PC-9 (cell line): ENCODE results near the gene FAM3B. TPM values are rescaled to one million over a fixed set of nuclear protein-coding genes. Genes with fewer than 3 reads are reported as not detected.

Experiments used
- BruUV-seq: library from RNA; stranded (reverse); fragments of 400-500 nt; replicated peaks from 2 replicates; lab custom pipeline; 2021; lab: Mats Ljungman, UMichigan
- CTCF ChIA-PET: fragments of 300-600 bp; sonication (Branson Sonifier 250); formaldehyde crosslinking; loops from one replicate; lab custom pipeline; 2022; ENCODE audit warnings: antibody characterized with exemption; lab: Charles Lee
- POLR2A ChIA-PET: fragments of 300-600 bp; sonication (Branson Sonifier 250); formaldehyde crosslinking; loops from one replicate; lab custom pipeline; 2022; ENCODE audit warnings: antibody characterized with exemption; ENCODE audit not compliant: unreplicated experiment; lab: Charles Lee
- DNase-seq, 2 experiments: peaks; one replicate each; pipeline versions ENCODE4 v3.0.0 to v3.0.0-alpha.2; 2015 to 2022; ENCODE audit warnings: mixed read lengths in 1 of 2
- H2AFZ ChIP-seq: fragments of 200-600 bp; sonication (generic); 2 replicates; pipeline ENCODE4 v1.8.1; 2017; ENCODE audit warnings: antibody characterized with exemption
- H3F3A ChIP-seq: fragments of 200-600 bp; sonication (generic); 2 replicates; pipeline ENCODE4 v1.8.1; 2017; ENCODE audit warnings: antibody characterized with exemption, mild to moderate bottlenecking, low read depth; ENCODE audit not compliant: insufficient read depth
- H3K27ac ChIP-seq: fragments of 200-600 bp; sonication (generic); 2 replicates; pipeline ENCODE4 v1.6.1; 2016; ENCODE audit warnings: mixed run types
- H3K27me3 ChIP-seq: fragments of 200-600 bp; sonication (generic); 2 replicates; pipeline ENCODE4 v1.6.1; 2016; ENCODE audit warnings: low read depth, mixed run types; ENCODE audit not compliant: insufficient read depth
- H3K36me3 ChIP-seq: fragments of 200-600 bp; sonication (generic); 2 replicates; pipeline ENCODE4 v1.6.1; 2016; ENCODE audit warnings: low read depth, mixed run types
- H3K4me1 ChIP-seq: fragments of 200-600 bp; sonication (generic); replicated peaks from 2 replicates; pipeline ENCODE4 v1.6.1; 2016; ENCODE audit warnings: mixed run types; ENCODE audit not compliant: insufficient read depth
- H3K4me2 ChIP-seq: fragments of 200-600 bp; sonication (generic); 2 replicates; pipeline ENCODE4 v1.6.1; 2017; ENCODE audit warnings: mixed run types
- H3K4me3 ChIP-seq: fragments of 200-600 bp; sonication (generic); 2 replicates; pipeline ENCODE4 v1.6.1; 2016; ENCODE audit warnings: mixed run types
- H3K79me2 ChIP-seq: fragments of 200-600 bp; sonication (generic); 2 replicates; pipeline ENCODE4 v1.6.1; 2017; ENCODE audit warnings: low read depth, mixed run types
- H3K9me2 ChIP-seq: fragments of 200-600 bp; sonication (generic); 2 replicates; pipeline ENCODE4 v1.8.1; 2017; ENCODE audit warnings: mild to moderate bottlenecking; ENCODE audit not compliant: insufficient read depth
- H3K9me3 ChIP-seq: fragments of 200-600 bp; sonication (generic); 2 replicates; pipeline ENCODE4 v1.8.1; 2016; ENCODE audit warnings: low read depth; ENCODE audit not compliant: insufficient read depth
- H4K20me1 ChIP-seq: fragments of 200-600 bp; sonication (generic); 2 replicates; pipeline ENCODE4 v1.8.1; 2017; ENCODE audit not compliant: insufficient read depth
- CTCF ChIP-seq: fragments of 200-600 bp; sonication (generic); conservative IDR thresholded peaks from 2 replicates; pipeline ENCODE4 v1.6.1; 2017; ENCODE audit warnings: mixed run types, antibody characterized with exemption, mild to moderate bottlenecking, moderate library complexity
- EZH2 ChIP-seq: fragments of 200-600 bp; sonication (generic); IDR thresholded peaks from 2 replicates; pipeline ENCODE4 v1.8.0; 2017; ENCODE audit warnings: antibody characterized with exemption, low read depth
- intact Hi-C: fragments of 100-400 bp; cut with micrococcal nuclease; formaldehyde crosslinking; loops from one replicate; pipeline ENCODE4 v1.10.0; 2022; ENCODE audit not compliant: unreplicated experiment
- total RNA-seq: library from RNA; stranded (reverse); gene quantifications from 2 replicates; pipeline ENCODE4 v1.2.3, GENCODE V29; 2021

FAM3B gene
- total RNA-seq, 1 experiment from 2014 or later: not detected

- Histone ChIP-seq H3K9me3 (no peaks in the 10 kb centered on the region), H3K79me2 (no peaks in the 10 kb centered on the region), H3K27me3 (no peaks in the 10 kb centered on the region), H3K4me2 (no peak overlapping the region), H4K20me1 (no peaks in the 10 kb centered on the region), H3K4me1 (peaks cover 26% of the 10 kb centered on the region), H3F3A (peaks cover 16% of the 10 kb centered on the region; the same call in 1 of the 2 replicates), H3K4me3 (no peak overlapping the region), H3K27ac (no peak overlapping the region), H3K9me2 (no peaks in the 10 kb centered on the region), H3K36me3 (no peaks in the 10 kb centered on the region), H2AFZ (no peak overlapping the region)
- no peak for DNase-seq
- intact Hi-C loops: no loop called here
- CTCF ChIA-PET: no interaction called here
- no peak for TF ChIP-seq CTCF
- no peak for TF ChIP-seq EZH2
- POLR2A ChIA-PET: no interaction called here
- no TSS peak for BruUV-seq
Observed at GRCh38 chr21:41363370-41364270, 47.0 kb downstream of the FAM3B start.

GRCh38 chr21:41364308-41364707, 47.7 kb downstream of the FAM3B start:
- ChIA-PET POLR2A (no interaction called here), CTCF (no interaction called here)
- Histone ChIP-seq H3F3A (peaks cover 16% of the 10 kb centered on the region; the same call in 1 of the 2 replicates), H4K20me1 (no peaks in the 10 kb centered on the region), H3K36me3 (no peaks in the 10 kb centered on the region), H2AFZ (no peak overlapping the region), H3K9me2 (no peaks in the 10 kb centered on the region), H3K27me3 (no peaks in the 10 kb centered on the region), H3K79me2 (no peaks in the 10 kb centered on the region), H3K4me1 (peaks cover 26% of the 10 kb centered on the region), H3K27ac (no peak overlapping the region), H3K9me3 (no peaks in the 10 kb centered on the region), H3K4me2 (no peak overlapping the region), H3K4me3 (no peak overlapping the region)
- no peak for DNase-seq
- BruUV-seq: no TSS peak
- intact Hi-C loops: no loop called here
- no peak for TF ChIP-seq EZH2

GRCh38 chr21:41365377-41366107, 48.9 kb downstream of the FAM3B start:
- ChIA-PET CTCF (no interaction called here), POLR2A (no interaction called here)
- no peak overlapping the region for H3K4me3 ChIP-seq
- intact Hi-C loops: loop anchor here (2.0 kb wide), 1 partner anchor 61 kb away; the partner anchor contains the start of gene MX1
- DNase-seq: no peak
- H3K27ac ChIP-seq: no peak overlapping the region
- no peaks in the 10 kb centered on the region for H4K20me1 ChIP-seq
- no TSS peak for BruUV-seq
- no peaks in the 10 kb centered on the region for H3K27me3 ChIP-seq
- H3K36me3 ChIP-seq: no peaks in the 10 kb centered on the region
- no peak overlapping the region for H2AFZ ChIP-seq
- no peaks in the 10 kb centered on the region for H3K79me2 ChIP-seq
- H3K9me3 ChIP-seq: no peaks in the 10 kb centered on the region
- no peak overlapping the region for H3K4me2 ChIP-seq
- peaks cover 16% of the 10 kb centered on the region; the same call in 1 of the 2 replicates for H3F3A ChIP-seq
- H3K4me1 ChIP-seq: peaks cover 26% of the 10 kb centered on the region
- TF ChIP-seq CTCF: no peak
- no peak for TF ChIP-seq EZH2
- H3K9me2 ChIP-seq: no peaks in the 10 kb centered on the region
